Keratinocyte (primary cell): ENCODE measurements around the gene ZNF674.

Source experiments
- EZH2 ChIP-seq: IDR thresholded peaks from one replicate; pipeline ENCODE4 v1.6.1; 2012; ENCODE audit warnings: inconsistent platforms, mild to moderate bottlenecking, low read length, moderate library complexity
- TF ChIP-seq, protein P1 (sequence below), 3 experiments: IDR thresholded peaks in 1 of 3; conservative IDR thresholded peaks in 1 of 3; optimal IDR thresholded peaks in 1 of 3; 2 replicates in 2 of 3; 3 replicates in 1 of 3; pipeline versions ENCODE3 to v1.5.1; 2011; ENCODE audit warnings: low read length in 3 of 3, mild to moderate bottlenecking in 3 of 3, moderate library complexity in 2 of 3, control low read depth in 1 of 3, inconsistent platforms in 1 of 3; ENCODE audit not compliant: insufficient read depth in 2 of 3; ENCODE audit errors: extremely low read depth in 1 of 3

DNA sequence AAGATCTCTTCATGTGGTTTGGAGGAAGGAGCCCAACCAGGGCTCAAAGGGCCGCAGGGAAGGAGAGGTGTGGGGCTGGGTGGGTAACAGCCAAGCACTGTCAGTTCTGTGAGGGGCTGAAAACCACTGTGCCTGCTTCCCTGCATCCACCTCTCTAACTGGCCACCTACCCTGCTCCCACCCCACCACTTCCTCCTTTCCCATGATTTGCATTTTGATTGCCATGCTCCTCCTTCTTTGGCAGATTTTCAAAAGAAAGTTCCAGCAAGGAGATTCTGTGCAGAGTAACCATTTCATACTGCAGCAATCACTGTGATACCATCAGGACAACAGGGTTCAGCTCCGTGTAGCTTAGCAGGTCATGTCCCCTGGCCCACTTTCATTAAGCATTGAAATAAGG is 1.8 kb downstream of the ZNF674 start:
- TF ChIP-seq, protein P1, sequence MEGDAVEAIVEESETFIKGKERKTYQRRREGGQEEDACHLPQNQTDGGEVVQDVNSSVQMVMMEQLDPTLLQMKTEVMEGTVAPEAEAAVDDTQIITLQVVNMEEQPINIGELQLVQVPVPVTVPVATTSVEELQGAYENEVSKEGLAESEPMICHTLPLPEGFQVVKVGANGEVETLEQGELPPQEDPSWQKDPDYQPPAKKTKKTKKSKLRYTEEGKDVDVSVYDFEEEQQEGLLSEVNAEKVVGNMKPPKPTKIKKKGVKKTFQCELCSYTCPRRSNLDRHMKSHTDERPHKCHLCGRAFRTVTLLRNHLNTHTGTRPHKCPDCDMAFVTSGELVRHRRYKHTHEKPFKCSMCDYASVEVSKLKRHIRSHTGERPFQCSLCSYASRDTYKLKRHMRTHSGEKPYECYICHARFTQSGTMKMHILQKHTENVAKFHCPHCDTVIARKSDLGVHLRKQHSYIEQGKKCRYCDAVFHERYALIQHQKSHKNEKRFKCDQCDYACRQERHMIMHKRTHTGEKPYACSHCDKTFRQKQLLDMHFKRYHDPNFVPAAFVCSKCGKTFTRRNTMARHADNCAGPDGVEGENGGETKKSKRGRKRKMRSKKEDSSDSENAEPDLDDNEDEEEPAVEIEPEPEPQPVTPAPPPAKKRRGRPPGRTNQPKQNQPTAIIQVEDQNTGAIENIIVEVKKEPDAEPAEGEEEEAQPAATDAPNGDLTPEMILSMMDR (optimal IDR thresholded peaks at IDR 0.05 in 1 of 3, IDR thresholded peaks at IDR 0.05 in 1 of 3, conservative IDR thresholded peaks at IDR 0.05 in 1 of 3; ENCODE audit: extremely low read depth in 1 of 3, insufficient read depth in 2 of 3, low read length in 3 of 3): no peak
- no peak for TF ChIP-seq EZH2
